Osteocyte (in vitro differentiated cells): ENCODE measurements around the gene CCSER1. TPM values are rescaled to one million over a fixed set of nuclear protein-coding genes. Genes with fewer than 3 reads are reported as not detected.

Experiments used
- DNase-seq: peaks from one replicate; pipeline ENCODE4 v3.0.0; 2021; ENCODE audit warnings: mixed read lengths; ENCODE audit not compliant: unreplicated experiment; ENCODE audit errors: extremely low spot score
- H3K27ac Mint-ChIP-seq: one replicate; pipeline ENCODE4 v1.8.0; 2021; ENCODE audit warnings: mild to moderate bottlenecking, mixed read lengths; ENCODE audit not compliant: unreplicated experiment
- H3K27me3 Mint-ChIP-seq: one replicate; pipeline ENCODE4 v1.8.0; 2021; ENCODE audit warnings: mixed read lengths; ENCODE audit not compliant: unreplicated experiment
- H3K36me3 Mint-ChIP-seq: one replicate; pipeline ENCODE4 v1.8.0; 2021; ENCODE audit warnings: mixed read lengths; ENCODE audit not compliant: unreplicated experiment
- H3K4me1 Mint-ChIP-seq: one replicate; pipeline ENCODE4 v1.8.0; 2021; ENCODE audit warnings: mixed read lengths; ENCODE audit not compliant: unreplicated experiment
- H3K4me3 Mint-ChIP-seq: one replicate; pipeline ENCODE4 v1.8.0; 2021; ENCODE audit warnings: mild to moderate bottlenecking, moderate library complexity, mixed read lengths; ENCODE audit not compliant: unreplicated experiment
- H3K9me3 Mint-ChIP-seq: one replicate; pipeline ENCODE4 v1.8.0; 2021; ENCODE audit warnings: mixed read lengths; ENCODE audit not compliant: unreplicated experiment
- CTCF ChIP-seq: fragments of 200-600 bp; sonication (generic); IDR thresholded peaks from 2 replicates; pipeline ENCODE4 v1.5.0; 2021; ENCODE audit warnings: antibody characterized with exemption, mild to moderate bottlenecking, moderate library complexity
- total RNA-seq: library from RNA; stranded (reverse); gene quantifications from 2 replicates; pipeline ENCODE4 v1.2.1, GENCODE V29; 2021

The CCSER1 gene
- total RNA-seq, 1 donor from 2014 or later = not detected

GRCh38 chr4:91577864-91578263 lies 1450.7 kb downstream of the CCSER1 start:
- TF ChIP-seq CTCF = no peak
- H3K9me3 Mint-ChIP-seq = peaks cover 5% of the 10 kb centered on the region
- no peak for DNase-seq
- no peak overlapping the region for H3K27ac Mint-ChIP-seq
- no peak overlapping the region for H3K4me3 Mint-ChIP-seq
- no peaks in the 10 kb centered on the region for H3K4me1 Mint-ChIP-seq
- no peaks in the 10 kb centered on the region for H3K27me3 Mint-ChIP-seq
- H3K36me3 Mint-ChIP-seq = no peaks in the 10 kb centered on the region

GRCh38 chr4:91590260-91590659 lies 1463.1 kb downstream of the CCSER1 start:
- Mint-ChIP-seq H3K9me3 (no peaks in the 10 kb centered on the region), H3K27me3 (no peaks in the 10 kb centered on the region), H3K27ac (no peak overlapping the region), H3K4me1 (no peaks in the 10 kb centered on the region), H3K36me3 (no peaks in the 10 kb centered on the region), H3K4me3 (no peak overlapping the region)
- no peak for TF ChIP-seq CTCF
- no peak for DNase-seq

GRCh38 chr4:91592125-91592524 lies 1464.9 kb downstream of the CCSER1 start:
- no peak for DNase-seq
- no peak for TF ChIP-seq CTCF
- Mint-ChIP-seq H3K27ac (no peak overlapping the region), H3K9me3 (no peaks in the 10 kb centered on the region), H3K4me1 (no peaks in the 10 kb centered on the region), H3K36me3 (no peaks in the 10 kb centered on the region), H3K27me3 (no peaks in the 10 kb centered on the region), H3K4me3 (no peak overlapping the region)

GRCh38 chr4:91596718-91597117 lies 1469.5 kb downstream of the CCSER1 start:
- DNase-seq = no peak
- Mint-ChIP-seq H3K9me3 (no peaks in the 10 kb centered on the region), H3K27me3 (no peaks in the 10 kb centered on the region), H3K27ac (no peak overlapping the region), H3K4me3 (no peak overlapping the region), H3K36me3 (no peaks in the 10 kb centered on the region), H3K4me1 (no peaks in the 10 kb centered on the region)
- TF ChIP-seq CTCF = no peak

GRCh38 chr4:91598696-91599095 lies 1471.5 kb downstream of the CCSER1 start:
- H3K4me1 Mint-ChIP-seq = no peaks in the 10 kb centered on the region
- DNase-seq = no peak
- no peak overlapping the region for H3K27ac Mint-ChIP-seq
- H3K36me3 Mint-ChIP-seq = no peaks in the 10 kb centered on the region
- H3K27me3 Mint-ChIP-seq = no peaks in the 10 kb centered on the region
- no peak overlapping the region for H3K4me3 Mint-ChIP-seq
- no peak for TF ChIP-seq CTCF
- no peaks in the 10 kb centered on the region for H3K9me3 Mint-ChIP-seq
